Body of pancreas (tissue), 4 donors: ENCODE results near the gene PMM1.

Source experiments
- CTCF ChIP-seq, 7 experiments: fragments of 450-650 bp in 4 of 7; fragments of 200-600 bp in 3 of 7; sonication (generic) in 3 of 7; IDR thresholded peaks; one replicate each; pipeline ENCODE4 v1.5.1; 2016 to 2019; ENCODE audit warnings: antibody characterized with exemption in 7 of 7
- POLR2A ChIP-seq, 3 donors: fragments of 450-650 bp; IDR thresholded peaks; one replicate each; pipeline ENCODE4 v1.6.1; 2016; ENCODE audit warnings: antibody characterized with exemption in 3 of 3, mild to moderate bottlenecking in 2 of 3

GRCh38 chr22:41562461-41562860 is 27.2 kb downstream of the PMM1 start:
- TF ChIP-seq CTCF (IDR thresholded peaks at IDR 0.05): no peak
- no peak for TF ChIP-seq POLR2A (IDR thresholded peaks at IDR 0.05)
